ENCODE measurements around the gene S100A1.

DNA sequence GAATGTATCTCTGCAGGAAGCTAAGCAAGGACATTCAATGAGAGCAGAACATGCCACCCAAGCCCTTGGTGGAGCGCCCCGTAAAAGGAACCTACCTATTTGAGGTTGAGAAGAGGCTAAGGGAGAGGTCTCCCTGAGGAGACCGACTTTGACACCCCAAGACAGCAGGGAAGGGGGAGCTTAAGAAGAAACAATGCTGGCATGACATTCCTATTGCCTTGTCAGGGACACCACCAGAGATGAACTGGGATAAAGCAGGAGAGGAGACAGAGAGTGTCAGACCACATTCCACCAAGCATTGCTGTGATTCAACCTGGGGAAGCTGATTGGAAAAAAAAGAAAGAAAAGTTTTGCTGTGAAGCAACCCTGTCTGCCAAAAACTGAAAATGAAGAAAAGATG lies 49.3 kb upstream of the S100A1 start:
- TF ChIP-seq ZSCAN21 (CRISPR knock-in tag; IDR thresholded peaks at IDR 0.05; ENCODE audit: borderline replicate concordance) (no peak), NFE2 (CRISPR knock-in tag; IDR thresholded peaks at IDR 0.05) (no peak), ZBTB42 (CRISPR knock-in tag; IDR thresholded peaks at IDR 0.05) (no peak), ETV6 (CRISPR knock-in tag; conservative IDR thresholded peaks at IDR 0.05) (no peak), SRF (IDR thresholded peaks at IDR 0.05; ENCODE audit: low read depth, low read length) (no peak), HMGA1 (CRISPR knock-in tag; conservative IDR thresholded peaks at IDR 0.05) (no peak), NFYC (CRISPR knock-in tag; IDR thresholded peaks at IDR 0.05) (no peak)
- TF ChIP-seq, protein P1, sequence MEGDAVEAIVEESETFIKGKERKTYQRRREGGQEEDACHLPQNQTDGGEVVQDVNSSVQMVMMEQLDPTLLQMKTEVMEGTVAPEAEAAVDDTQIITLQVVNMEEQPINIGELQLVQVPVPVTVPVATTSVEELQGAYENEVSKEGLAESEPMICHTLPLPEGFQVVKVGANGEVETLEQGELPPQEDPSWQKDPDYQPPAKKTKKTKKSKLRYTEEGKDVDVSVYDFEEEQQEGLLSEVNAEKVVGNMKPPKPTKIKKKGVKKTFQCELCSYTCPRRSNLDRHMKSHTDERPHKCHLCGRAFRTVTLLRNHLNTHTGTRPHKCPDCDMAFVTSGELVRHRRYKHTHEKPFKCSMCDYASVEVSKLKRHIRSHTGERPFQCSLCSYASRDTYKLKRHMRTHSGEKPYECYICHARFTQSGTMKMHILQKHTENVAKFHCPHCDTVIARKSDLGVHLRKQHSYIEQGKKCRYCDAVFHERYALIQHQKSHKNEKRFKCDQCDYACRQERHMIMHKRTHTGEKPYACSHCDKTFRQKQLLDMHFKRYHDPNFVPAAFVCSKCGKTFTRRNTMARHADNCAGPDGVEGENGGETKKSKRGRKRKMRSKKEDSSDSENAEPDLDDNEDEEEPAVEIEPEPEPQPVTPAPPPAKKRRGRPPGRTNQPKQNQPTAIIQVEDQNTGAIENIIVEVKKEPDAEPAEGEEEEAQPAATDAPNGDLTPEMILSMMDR (CRISPR knock-in tag; IDR thresholded peaks at IDR 0.05): no peak
- TF ChIP-seq, protein P2, sequence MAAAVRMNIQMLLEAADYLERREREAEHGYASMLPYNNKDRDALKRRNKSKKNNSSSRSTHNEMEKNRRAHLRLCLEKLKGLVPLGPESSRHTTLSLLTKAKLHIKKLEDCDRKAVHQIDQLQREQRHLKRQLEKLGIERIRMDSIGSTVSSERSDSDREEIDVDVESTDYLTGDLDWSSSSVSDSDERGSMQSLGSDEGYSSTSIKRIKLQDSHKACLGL (CRISPR knock-in tag; IDR thresholded peaks at IDR 0.05): no peak
